Peyer's patch (tissue), 4 donors: ENCODE data around the gene MYL6.

Experiments
- CTCF ChIP-seq, 6 experiments: fragments of 450-650 bp in 4 of 6; fragments of 200-600 bp in 2 of 6; sonication (generic) in 1 of 6; IDR thresholded peaks; one replicate each; pipeline ENCODE4 v1.5.1; 2017 to 2019; ENCODE audit warnings: antibody characterized with exemption in 6 of 6, mild to moderate bottlenecking in 3 of 6, moderate library complexity in 1 of 6
- POLR2A ChIP-seq, 2 donors: fragments of 450-650 bp; IDR thresholded peaks; one replicate each; pipeline ENCODE4 v1.5.1; 2017; ENCODE audit warnings: antibody characterized with exemption in 2 of 2, mild to moderate bottlenecking in 2 of 2, moderate library complexity in 2 of 2

- TF ChIP-seq CTCF (IDR thresholded peaks at IDR 0.05) (no peak), POLR2A (IDR thresholded peaks at IDR 0.05) (no peak)
Observed at GRCh38 chr12:56128670-56129205, 29.4 kb upstream of the MYL6 start.
